Panc1 (cell line): ENCODE results near the gene PLXNA2. TPM values are rescaled to one million over a fixed set of nuclear protein-coding genes. Genes with fewer than 3 reads are reported as not detected.

Experiments
- ATAC-seq: fragments of 200-7000 bp; cut with Tn5 transposase; 2 replicates; pipeline ENCODE4 v1.9.1; 2020; ENCODE audit warnings: mild to moderate bottlenecking, moderate library complexity
- BruUV-seq: library from RNA; stranded (reverse); fragments of 400-500 nt; replicated peaks from 2 replicates; lab custom pipeline; 2021; lab: Mats Ljungman, UMichigan
- CTCF ChIA-PET: fragments of 300-600 bp; sonication (Branson Sonifier 250); formaldehyde crosslinking; loops from one replicate; lab custom pipeline; 2022; ENCODE audit warnings: antibody characterized with exemption; lab: Charles Lee
- POLR2A ChIA-PET: fragments of 300-600 bp; sonication (Branson Sonifier 250); formaldehyde crosslinking; loops from one replicate; lab custom pipeline; 2022; ENCODE audit warnings: antibody characterized with exemption; lab: Charles Lee
- DNase-seq: peaks from one replicate; pipeline ENCODE4 v3.0.0-alpha.2; 2010; ENCODE audit warnings: low read depth, low spot score
- H3K27ac ChIP-seq: 2 replicates; pipeline ENCODE4 v1.5.1; 2011; ENCODE audit warnings: mild to moderate bottlenecking, low read length, inconsistent platforms
- H3K27me3 ChIP-seq: fragments of 200-500 bp; sonication (Bioruptor generic); 2 replicates; pipeline ENCODE4 v1.6.0; 2014; ENCODE audit warnings: low read length, inconsistent platforms; ENCODE audit not compliant: control insufficient read depth, insufficient read depth
- H3K36me3 ChIP-seq: fragments of 200-500 bp; sonication (Bioruptor generic); 2 replicates; pipeline ENCODE4 v1.5.1; 2014; ENCODE audit warnings: inconsistent platforms, mild to moderate bottlenecking, low read length, moderate library complexity; ENCODE audit not compliant: control insufficient read depth, insufficient read depth
- H3K4me1 ChIP-seq: 2 replicates; pipeline ENCODE4 v1.5.1; 2011; ENCODE audit warnings: inconsistent platforms, mild to moderate bottlenecking, low read length, moderate library complexity; ENCODE audit not compliant: control insufficient read depth, insufficient read depth
- H3K4me3 ChIP-seq, 2 experiments: 2 replicates each; pipeline ENCODE4 v1.5.1; 2011 to 2012; ENCODE audit warnings: low read depth in 2 of 2, low read length in 2 of 2, mild to moderate bottlenecking in 2 of 2, inconsistent platforms in 1 of 2, moderate library complexity in 1 of 2
- H3K9me3 ChIP-seq: fragments of 200-500 bp; sonication (Bioruptor generic); 2 replicates; pipeline ENCODE4 v1.5.1; 2014; ENCODE audit warnings: low read depth, mild to moderate bottlenecking, inconsistent platforms, low read length, moderate library complexity; ENCODE audit not compliant: control insufficient read depth, insufficient read depth
- POLR2AphosphoS5 ChIP-seq: IDR thresholded peaks from 2 replicates; pipeline ENCODE4 v1.6.1; 2012; ENCODE audit warnings: mild to moderate bottlenecking, low read depth, low read length, moderate library complexity
- SIN3A ChIP-seq: IDR thresholded peaks from 2 replicates; pipeline ENCODE4 v1.6.1; 2012; ENCODE audit warnings: low read depth, mild to moderate bottlenecking, low read length, moderate library complexity, borderline replicate concordance; ENCODE audit not compliant: insufficient read depth
- TCF7L2 ChIP-seq: IDR thresholded peaks from 2 replicates; pipeline ENCODE4 v1.6.1; 2011; ENCODE audit warnings: mild to moderate bottlenecking, low read depth, low read length, inconsistent platforms
- in situ Hi-C: cut with HindIII; loops from 2 replicates; pipeline ENCODE4 v1.10.0; 2016; ENCODE audit warnings: low sequenced_read_pairs, low pct_unique_long_range_greater_than_20kb
- intact Hi-C: fragments of 100-400 bp; cut with micrococcal nuclease; formaldehyde crosslinking; loops from one replicate; pipeline ENCODE4 v1.10.0; 2022; ENCODE audit not compliant: unreplicated experiment
- total RNA-seq: library from RNA; stranded (reverse); gene quantifications from one replicate; pipeline ENCODE4 v1.2.1, GENCODE V29; 2021; ENCODE audit not compliant: unreplicated experiment
- TF ChIP-seq, protein P1 (sequence below), 2 experiments: IDR thresholded peaks; 2 replicates each; pipeline ENCODE4 v1.6.1; 2011 to 2012; ENCODE audit warnings: low read depth in 2 of 2, control low read depth in 1 of 2, low read length in 1 of 2, mild to moderate bottlenecking in 1 of 2, moderate library complexity in 1 of 2; ENCODE audit not compliant: insufficient read depth in 1 of 2
- TF ChIP-seq, protein P2 (sequence below): fragments of 450-650 bp; IDR thresholded peaks from 2 replicates; pipeline ENCODE4 v1.5.1; 2017; ENCODE audit warnings: mild to moderate bottlenecking

The PLXNA2 gene
- total RNA-seq, 1 experiment from 2014 or later: 0.98 TPM

DNA sequence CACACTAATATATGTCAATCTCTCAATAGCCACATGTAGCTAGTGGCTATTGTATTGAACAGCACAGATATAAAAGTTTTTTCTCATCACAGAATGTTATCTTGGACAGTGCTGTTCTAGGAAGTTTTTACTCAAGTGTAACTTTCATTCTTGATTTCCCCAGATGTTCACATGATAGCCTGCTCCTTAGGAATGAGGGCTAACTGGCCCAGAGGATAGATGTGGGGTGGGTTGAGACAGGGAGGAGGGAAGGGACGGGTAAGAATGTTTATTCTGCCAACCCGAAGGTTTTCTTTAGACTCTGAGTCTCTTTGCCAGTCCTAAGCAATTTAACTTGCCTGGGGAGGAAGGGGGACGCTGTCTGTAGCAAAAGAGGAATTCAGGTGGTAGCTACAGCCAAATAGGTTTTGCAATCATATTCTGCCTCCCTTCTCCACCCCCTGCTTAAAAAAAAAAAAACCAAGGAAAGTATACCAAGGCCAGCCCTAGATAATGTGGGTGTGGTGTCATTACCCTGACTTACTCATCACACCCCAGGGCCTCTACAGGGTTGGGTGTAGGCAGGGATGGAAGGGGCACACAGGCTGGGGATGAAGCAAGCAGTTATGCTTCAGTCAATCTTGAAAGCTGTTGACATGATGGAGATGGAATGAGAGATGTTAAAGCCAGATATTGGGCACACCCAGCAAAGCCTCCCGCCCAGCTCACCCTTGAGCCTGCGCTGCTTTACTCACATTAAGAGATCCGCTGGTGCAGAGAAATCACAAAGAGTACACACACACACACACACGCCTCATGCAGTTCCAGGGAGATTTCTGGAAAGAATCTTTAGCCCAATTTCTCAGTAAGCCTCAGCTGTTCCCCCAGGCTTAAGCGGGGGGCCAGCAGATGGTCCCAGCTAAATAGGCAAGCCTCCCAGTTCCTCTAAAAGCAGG lies 59.9 kb downstream of the PLXNA2 start:
- BruUV-seq: no TSS peak
- POLR2A ChIA-PET: no interaction called here
- CTCF ChIA-PET: no interaction called here
- H3K4me1 ChIP-seq: no peaks in the 10 kb centered on the region
- DNase-seq (no peak), ATAC-seq (peak; percentile 48; the same call in 1 of the 2 replicates)
- no peak overlapping the region for H3K4me3 ChIP-seq
- H3K27me3 ChIP-seq: no peaks in the 10 kb centered on the region
- H3K9me3 ChIP-seq: no peaks in the 10 kb centered on the region
- H3K36me3 ChIP-seq: no peaks in the 10 kb centered on the region
- H3K27ac ChIP-seq: no peak overlapping the region
- intact Hi-C loops (no loop called here), in situ Hi-C loops (no loop called here)
- TF ChIP-seq POLR2AphosphoS5 (no peak), SIN3A (no peak), TCF7L2 (no peak)
- TF ChIP-seq, protein P1, sequence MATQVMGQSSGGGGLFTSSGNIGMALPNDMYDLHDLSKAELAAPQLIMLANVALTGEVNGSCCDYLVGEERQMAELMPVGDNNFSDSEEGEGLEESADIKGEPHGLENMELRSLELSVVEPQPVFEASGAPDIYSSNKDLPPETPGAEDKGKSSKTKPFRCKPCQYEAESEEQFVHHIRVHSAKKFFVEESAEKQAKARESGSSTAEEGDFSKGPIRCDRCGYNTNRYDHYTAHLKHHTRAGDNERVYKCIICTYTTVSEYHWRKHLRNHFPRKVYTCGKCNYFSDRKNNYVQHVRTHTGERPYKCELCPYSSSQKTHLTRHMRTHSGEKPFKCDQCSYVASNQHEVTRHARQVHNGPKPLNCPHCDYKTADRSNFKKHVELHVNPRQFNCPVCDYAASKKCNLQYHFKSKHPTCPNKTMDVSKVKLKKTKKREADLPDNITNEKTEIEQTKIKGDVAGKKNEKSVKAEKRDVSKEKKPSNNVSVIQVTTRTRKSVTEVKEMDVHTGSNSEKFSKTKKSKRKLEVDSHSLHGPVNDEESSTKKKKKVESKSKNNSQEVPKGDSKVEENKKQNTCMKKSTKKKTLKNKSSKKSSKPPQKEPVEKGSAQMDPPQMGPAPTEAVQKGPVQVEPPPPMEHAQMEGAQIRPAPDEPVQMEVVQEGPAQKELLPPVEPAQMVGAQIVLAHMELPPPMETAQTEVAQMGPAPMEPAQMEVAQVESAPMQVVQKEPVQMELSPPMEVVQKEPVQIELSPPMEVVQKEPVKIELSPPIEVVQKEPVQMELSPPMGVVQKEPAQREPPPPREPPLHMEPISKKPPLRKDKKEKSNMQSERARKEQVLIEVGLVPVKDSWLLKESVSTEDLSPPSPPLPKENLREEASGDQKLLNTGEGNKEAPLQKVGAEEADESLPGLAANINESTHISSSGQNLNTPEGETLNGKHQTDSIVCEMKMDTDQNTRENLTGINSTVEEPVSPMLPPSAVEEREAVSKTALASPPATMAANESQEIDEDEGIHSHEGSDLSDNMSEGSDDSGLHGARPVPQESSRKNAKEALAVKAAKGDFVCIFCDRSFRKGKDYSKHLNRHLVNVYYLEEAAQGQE (IDR thresholded peaks at IDR 0.05; ENCODE audit: insufficient read depth in 1 of 2, low read depth in 2 of 2, low read length in 1 of 2): no peak
- TF ChIP-seq, protein P2, sequence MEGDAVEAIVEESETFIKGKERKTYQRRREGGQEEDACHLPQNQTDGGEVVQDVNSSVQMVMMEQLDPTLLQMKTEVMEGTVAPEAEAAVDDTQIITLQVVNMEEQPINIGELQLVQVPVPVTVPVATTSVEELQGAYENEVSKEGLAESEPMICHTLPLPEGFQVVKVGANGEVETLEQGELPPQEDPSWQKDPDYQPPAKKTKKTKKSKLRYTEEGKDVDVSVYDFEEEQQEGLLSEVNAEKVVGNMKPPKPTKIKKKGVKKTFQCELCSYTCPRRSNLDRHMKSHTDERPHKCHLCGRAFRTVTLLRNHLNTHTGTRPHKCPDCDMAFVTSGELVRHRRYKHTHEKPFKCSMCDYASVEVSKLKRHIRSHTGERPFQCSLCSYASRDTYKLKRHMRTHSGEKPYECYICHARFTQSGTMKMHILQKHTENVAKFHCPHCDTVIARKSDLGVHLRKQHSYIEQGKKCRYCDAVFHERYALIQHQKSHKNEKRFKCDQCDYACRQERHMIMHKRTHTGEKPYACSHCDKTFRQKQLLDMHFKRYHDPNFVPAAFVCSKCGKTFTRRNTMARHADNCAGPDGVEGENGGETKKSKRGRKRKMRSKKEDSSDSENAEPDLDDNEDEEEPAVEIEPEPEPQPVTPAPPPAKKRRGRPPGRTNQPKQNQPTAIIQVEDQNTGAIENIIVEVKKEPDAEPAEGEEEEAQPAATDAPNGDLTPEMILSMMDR: no peak

DNA sequence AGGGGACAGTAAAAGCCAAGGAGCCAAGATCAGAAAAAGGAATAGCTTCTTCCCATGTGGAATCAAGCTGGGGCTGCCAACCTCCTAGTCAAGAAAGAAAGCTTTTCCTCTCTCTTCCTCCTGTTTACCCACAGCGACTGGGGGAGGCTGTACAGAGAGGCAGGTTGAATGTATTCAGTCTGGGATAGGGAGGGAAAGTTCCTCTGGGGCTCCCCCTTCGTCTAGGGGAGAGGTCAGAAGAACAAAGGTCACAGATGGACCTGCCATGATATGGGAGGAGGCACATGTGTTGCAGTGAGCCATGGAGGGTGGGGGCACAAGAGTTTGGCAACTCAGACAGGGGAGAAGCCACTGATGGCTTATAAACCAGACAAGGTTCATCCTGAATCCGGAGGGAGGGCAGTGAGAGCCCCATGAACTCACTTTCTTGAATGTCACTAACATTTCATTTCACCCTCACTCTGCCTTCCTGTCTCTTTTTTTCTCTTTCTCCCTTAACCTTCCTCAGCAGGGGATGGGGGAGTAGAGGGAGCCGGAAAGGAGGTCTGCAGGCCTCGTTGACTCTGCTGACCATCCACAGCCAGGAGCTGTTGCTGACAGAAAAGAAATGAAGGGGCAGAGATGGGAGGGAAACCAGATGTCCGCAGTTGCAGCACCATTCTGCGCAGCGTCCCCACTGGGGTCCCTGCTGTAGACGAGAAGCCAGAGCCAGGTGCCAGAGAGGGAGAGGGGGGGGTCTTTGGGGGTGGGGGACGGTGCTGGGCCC lies 61.1 kb downstream of the PLXNA2 start:
- ChIA-PET POLR2A (no interaction called here), CTCF (interaction anchor here (0.6 kb wide), 1 partner anchor 379 kb away, joined by 4 read pairs; no protein-coding TSS in a partner anchor)
- ATAC-seq: no peak
- DNase-seq: no peak
- BruUV-seq: no TSS peak
- Histone ChIP-seq H3K4me3 (no peak overlapping the region), H3K4me1 (no peaks in the 10 kb centered on the region), H3K9me3 (no peaks in the 10 kb centered on the region), H3K27me3 (no peaks in the 10 kb centered on the region), H3K27ac (no peak overlapping the region), H3K36me3 (no peaks in the 10 kb centered on the region)
- in situ Hi-C loops (no loop called here), intact Hi-C loops (no loop called here)
- TF ChIP-seq SIN3A (no peak), POLR2AphosphoS5 (no peak), TCF7L2 (no peak)
- TF ChIP-seq, protein P1 (IDR thresholded peaks at IDR 0.05; ENCODE audit: insufficient read depth in 1 of 2, low read depth in 2 of 2, low read length in 1 of 2): no peak
- TF ChIP-seq, protein P2: no peak
